Measurements from ENCODE around the gene POU2F3. TPM values are rescaled to one million over a fixed set of nuclear protein-coding genes. Genes with fewer than 3 reads are reported as not detected.

Gene POU2F3
- total and polyA plus RNA-seq, 4 donors: 2.6 to 3.9 (median 3.1) TPM

DNA sequence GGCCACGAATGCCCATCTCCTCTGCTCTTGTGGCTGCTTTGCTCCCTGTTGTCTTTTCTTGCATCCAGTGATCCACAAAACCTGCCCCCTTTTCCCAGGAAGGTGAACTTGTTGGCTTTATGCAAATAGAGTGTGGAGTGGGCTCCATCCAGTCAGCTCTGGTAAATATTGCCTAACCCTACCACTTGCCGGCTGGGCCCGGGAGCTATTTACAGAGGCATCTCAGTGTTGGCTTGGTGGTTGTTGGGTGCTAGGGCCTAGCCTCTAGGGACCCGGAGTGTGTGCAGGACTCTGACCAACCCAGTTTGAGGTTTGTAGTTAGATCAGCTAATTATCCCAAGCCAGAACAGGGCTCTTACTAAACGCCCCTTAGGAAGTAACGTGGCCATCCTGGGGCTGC lies 44.3 kb downstream of the POU2F3 start:
- ATAC-seq (ENCODE audit: insufficient read depth, low FRiP score) (peak; percentile 16), DNase-seq (no peak)
- Histone ChIP-seq H3K36me3 (ENCODE audit: control insufficient read depth in 4 of 4, insufficient read depth in 4 of 4, low read length in 4 of 4) (no peaks in the 10 kb centered on the region), H3K9ac (ENCODE audit: insufficient read depth in 1 of 2, low read length in 2 of 2) (no peak overlapping the region), H3K4me1 (ENCODE audit: control insufficient read depth in 5 of 5, insufficient read depth in 5 of 5, low read length in 5 of 5) (peaks cover 0 to 14% (median 4%) of the 10 kb centered on the region in 5 donors), H3K27me3 (ENCODE audit: control insufficient read depth in 3 of 3, insufficient read depth in 3 of 3, low read length in 2 of 3) (peaks cover 0 to 5% (median 0%) of the 10 kb centered on the region in 3 donors), H3K4me3 (no peak overlapping the region), H3K27ac (ENCODE audit: low read depth in 1 of 2, low read length in 1 of 2) (no peak overlapping the region), H3K9me3 (ENCODE audit: control insufficient read depth in 4 of 4, insufficient read depth in 3 of 4, low read length in 3 of 4) (no peaks in the 10 kb centered on the region)
- TF ChIP-seq, protein P1, sequence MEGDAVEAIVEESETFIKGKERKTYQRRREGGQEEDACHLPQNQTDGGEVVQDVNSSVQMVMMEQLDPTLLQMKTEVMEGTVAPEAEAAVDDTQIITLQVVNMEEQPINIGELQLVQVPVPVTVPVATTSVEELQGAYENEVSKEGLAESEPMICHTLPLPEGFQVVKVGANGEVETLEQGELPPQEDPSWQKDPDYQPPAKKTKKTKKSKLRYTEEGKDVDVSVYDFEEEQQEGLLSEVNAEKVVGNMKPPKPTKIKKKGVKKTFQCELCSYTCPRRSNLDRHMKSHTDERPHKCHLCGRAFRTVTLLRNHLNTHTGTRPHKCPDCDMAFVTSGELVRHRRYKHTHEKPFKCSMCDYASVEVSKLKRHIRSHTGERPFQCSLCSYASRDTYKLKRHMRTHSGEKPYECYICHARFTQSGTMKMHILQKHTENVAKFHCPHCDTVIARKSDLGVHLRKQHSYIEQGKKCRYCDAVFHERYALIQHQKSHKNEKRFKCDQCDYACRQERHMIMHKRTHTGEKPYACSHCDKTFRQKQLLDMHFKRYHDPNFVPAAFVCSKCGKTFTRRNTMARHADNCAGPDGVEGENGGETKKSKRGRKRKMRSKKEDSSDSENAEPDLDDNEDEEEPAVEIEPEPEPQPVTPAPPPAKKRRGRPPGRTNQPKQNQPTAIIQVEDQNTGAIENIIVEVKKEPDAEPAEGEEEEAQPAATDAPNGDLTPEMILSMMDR (IDR thresholded peaks at IDR 0.05; ENCODE audit: control extremely low read depth, extremely low read depth): no peak
- 70 to 88% methylated on average over 6 of the region's 6 CpGs for WGBS, 2 donors

DNA sequence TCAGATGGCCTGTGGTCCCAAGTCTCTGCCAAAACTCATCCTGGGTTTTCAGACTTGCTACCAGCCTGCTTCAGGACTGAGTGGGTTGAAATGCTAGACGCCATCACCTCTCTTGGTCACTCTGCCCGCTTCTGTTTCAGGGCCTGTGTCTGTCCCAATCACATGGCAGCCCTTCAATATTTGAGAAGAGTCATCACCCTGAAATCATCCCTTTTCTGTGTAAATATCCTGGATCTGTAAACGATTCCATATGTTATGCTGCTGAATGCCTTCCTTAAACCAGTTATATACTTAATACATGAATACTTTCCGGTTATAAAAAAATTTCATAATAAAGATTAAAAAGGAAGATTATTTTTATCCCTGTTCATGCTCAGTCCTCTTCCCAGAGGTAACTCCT lies 45.3 kb downstream of the POU2F3 start:
- Histone ChIP-seq H3K9me3 (ENCODE audit: control insufficient read depth in 4 of 4, insufficient read depth in 3 of 4, low read length in 3 of 4) (no peaks in the 10 kb centered on the region), H3K4me1 (ENCODE audit: control insufficient read depth in 5 of 5, insufficient read depth in 5 of 5, low read length in 5 of 5) (peaks cover 0 to 13% (median 4%) of the 10 kb centered on the region in 5 donors), H3K36me3 (ENCODE audit: control insufficient read depth in 4 of 4, insufficient read depth in 4 of 4, low read length in 4 of 4) (no peaks in the 10 kb centered on the region), H3K27me3 (ENCODE audit: control insufficient read depth in 3 of 3, insufficient read depth in 3 of 3, low read length in 2 of 3) (peaks cover 0 to 5% (median 0%) of the 10 kb centered on the region in 3 donors), H3K4me3 (no peak overlapping the region), H3K27ac (ENCODE audit: low read depth in 1 of 2, low read length in 1 of 2) (no peak overlapping the region), H3K9ac (ENCODE audit: insufficient read depth in 1 of 2, low read length in 2 of 2) (no peak overlapping the region)
- DNase-seq (no peak), ATAC-seq (ENCODE audit: insufficient read depth, low FRiP score) (no peak)
- WGBS, 2 donors: 87 to 90% methylated on average over 4 of the region's 4 CpGs
- TF ChIP-seq, protein P1 (IDR thresholded peaks at IDR 0.05; ENCODE audit: control extremely low read depth, extremely low read depth): no peak

DNA sequence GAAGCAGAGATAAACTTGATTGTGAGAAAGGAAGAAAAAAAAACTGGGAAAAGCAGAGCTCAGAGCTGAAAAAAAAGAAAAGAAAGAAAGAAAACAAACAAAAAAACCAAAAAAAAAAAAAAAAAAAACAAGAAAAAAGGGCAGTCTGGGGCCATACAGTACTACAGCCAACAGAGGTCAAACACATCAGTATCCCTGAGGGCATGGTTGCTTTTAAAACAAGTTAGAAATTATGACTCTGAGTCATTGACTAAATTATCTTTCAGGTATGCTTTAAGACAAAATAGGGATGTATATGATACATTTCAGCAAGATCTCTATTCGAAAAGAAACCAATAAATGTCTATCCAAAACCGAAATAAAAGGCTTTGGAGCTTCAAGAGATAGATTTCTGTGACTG lies 48.1 kb downstream of the POU2F3 start:
- TF ChIP-seq, protein P1 (IDR thresholded peaks at IDR 0.05; ENCODE audit: control extremely low read depth, extremely low read depth): no peak
- Histone ChIP-seq H3K27me3 (ENCODE audit: control insufficient read depth in 3 of 3, insufficient read depth in 3 of 3, low read length in 2 of 3) (peaks cover 0 to 11% (median 6%) of the 10 kb centered on the region in 3 donors), H3K4me1 (ENCODE audit: control insufficient read depth in 5 of 5, insufficient read depth in 5 of 5, low read length in 5 of 5) (no peaks in the 10 kb centered on the region), H3K27ac (ENCODE audit: low read depth in 1 of 2, low read length in 1 of 2) (no peak overlapping the region), H3K36me3 (ENCODE audit: control insufficient read depth in 4 of 4, insufficient read depth in 4 of 4, low read length in 4 of 4) (no peaks in the 10 kb centered on the region), H3K9me3 (ENCODE audit: control insufficient read depth in 4 of 4, insufficient read depth in 3 of 4, low read length in 3 of 4) (no peaks in the 10 kb centered on the region), H3K4me3 (no peak overlapping the region), H3K9ac (ENCODE audit: insufficient read depth in 1 of 2, low read length in 2 of 2) (no peak overlapping the region)
- ATAC-seq (ENCODE audit: insufficient read depth, low FRiP score) (no peak), DNase-seq (no peak)
- 92 to 95% methylated on average over 2 of the region's 2 CpGs for WGBS, 2 donors

DNA sequence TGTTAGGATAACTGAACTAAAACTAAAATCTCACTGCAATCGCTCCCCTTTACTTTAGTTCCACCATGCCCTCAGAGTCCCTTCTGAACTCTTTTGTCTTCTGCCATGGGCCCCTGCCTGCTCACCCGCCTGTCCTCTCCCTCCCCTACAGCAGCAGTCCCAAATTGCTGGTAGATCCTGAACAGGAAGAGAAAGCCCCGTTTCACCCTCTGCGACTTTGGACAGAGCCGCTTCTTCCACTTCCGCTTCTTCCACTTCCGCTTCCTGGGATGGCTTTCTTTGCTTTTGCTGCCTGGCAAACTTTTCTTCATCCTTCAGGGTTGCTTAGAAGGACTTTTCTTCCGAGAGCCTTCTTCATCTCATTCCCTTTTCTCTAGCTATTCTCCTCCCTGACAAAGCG lies 49.5 kb downstream of the POU2F3 start:
- H3K27ac ChIP-seq (ENCODE audit: low read depth in 1 of 2, low read length in 1 of 2): no peak overlapping the region
- no peak overlapping the region for H3K9ac ChIP-seq (ENCODE audit: insufficient read depth in 1 of 2, low read length in 2 of 2)
- no peaks in the 10 kb centered on the region for H3K36me3 ChIP-seq (ENCODE audit: control insufficient read depth in 4 of 4, insufficient read depth in 4 of 4, low read length in 4 of 4)
- TF ChIP-seq, protein P1 (IDR thresholded peaks at IDR 0.05; ENCODE audit: control extremely low read depth, extremely low read depth): no peak
- no peak overlapping the region for H3K4me3 ChIP-seq
- H3K27me3 ChIP-seq (ENCODE audit: control insufficient read depth in 3 of 3, insufficient read depth in 3 of 3, low read length in 2 of 3): peaks cover 0 to 18% (median 6%) of the 10 kb centered on the region in 3 donors
- ATAC-seq (ENCODE audit: insufficient read depth, low FRiP score) (no peak), DNase-seq (no peak)
- H3K9me3 ChIP-seq (ENCODE audit: control insufficient read depth in 4 of 4, insufficient read depth in 3 of 4, low read length in 3 of 4): peaks cover 0 to 2% (median 0%) of the 10 kb centered on the region in 4 donors
- WGBS, 2 donors: 55 to 69% methylated on average over 9 of the region's 9 CpGs
- no peaks in the 10 kb centered on the region for H3K4me1 ChIP-seq (ENCODE audit: control insufficient read depth in 5 of 5, insufficient read depth in 5 of 5, low read length in 5 of 5)

All from lung (tissue), 12 donors.